DND-41 (cell line): Measurements from ENCODE around the gene MYOM1.

Experiments
- CTCF ChIP-seq: IDR thresholded peaks from 2 replicates; pipeline ENCODE4 v1.5.1; 2012; ENCODE audit warnings: borderline replicate concordance, low read length, moderate library complexity, mild to moderate bottlenecking; ENCODE audit not compliant: poor library complexity, severe bottlenecking; ENCODE audit errors: extremely low read depth
- EZH2 ChIP-seq: IDR thresholded peaks from 3 replicates; pipeline ENCODE4 v1.6.1; 2012; ENCODE audit warnings: borderline replicate concordance, low read depth, mild to moderate bottlenecking, moderate library complexity, low read length, inconsistent platforms; ENCODE audit not compliant: severe bottlenecking

- no peak for TF ChIP-seq CTCF
- no peak for TF ChIP-seq EZH2
These were observed 55.8 kb downstream of the MYOM1 start for GRCh38 chr18:3163968-3164367.
